Subcutaneous adipose tissue (tissue), 4 donors: Measurements from ENCODE around the gene ELOVL6. TPM values are rescaled to one million over a fixed set of nuclear protein-coding genes. Genes with fewer than 3 reads are reported as not detected.

Experiments used
- CTCF ChIP-seq: fragments of 450-650 bp; IDR thresholded peaks from one replicate; pipeline ENCODE4 v1.5.1; 2016; ENCODE audit warnings: low read depth, mild to moderate bottlenecking, control low read depth, antibody characterized with exemption, moderate library complexity
- total RNA-seq, 4 donors: library from RNA; depleted of rRNA; stranded (reverse); fragments of >200 nt; gene quantifications; one replicate each; pipeline ENCODE4 v1.1.0, GENCODE V29; 2016

Gene ELOVL6
- total RNA-seq: 10 to 100 TPM in 1 of 4 donors, 1 to 10 TPM in 3; 1.8 to 10.7 (median 2.7) TPM

DNA sequence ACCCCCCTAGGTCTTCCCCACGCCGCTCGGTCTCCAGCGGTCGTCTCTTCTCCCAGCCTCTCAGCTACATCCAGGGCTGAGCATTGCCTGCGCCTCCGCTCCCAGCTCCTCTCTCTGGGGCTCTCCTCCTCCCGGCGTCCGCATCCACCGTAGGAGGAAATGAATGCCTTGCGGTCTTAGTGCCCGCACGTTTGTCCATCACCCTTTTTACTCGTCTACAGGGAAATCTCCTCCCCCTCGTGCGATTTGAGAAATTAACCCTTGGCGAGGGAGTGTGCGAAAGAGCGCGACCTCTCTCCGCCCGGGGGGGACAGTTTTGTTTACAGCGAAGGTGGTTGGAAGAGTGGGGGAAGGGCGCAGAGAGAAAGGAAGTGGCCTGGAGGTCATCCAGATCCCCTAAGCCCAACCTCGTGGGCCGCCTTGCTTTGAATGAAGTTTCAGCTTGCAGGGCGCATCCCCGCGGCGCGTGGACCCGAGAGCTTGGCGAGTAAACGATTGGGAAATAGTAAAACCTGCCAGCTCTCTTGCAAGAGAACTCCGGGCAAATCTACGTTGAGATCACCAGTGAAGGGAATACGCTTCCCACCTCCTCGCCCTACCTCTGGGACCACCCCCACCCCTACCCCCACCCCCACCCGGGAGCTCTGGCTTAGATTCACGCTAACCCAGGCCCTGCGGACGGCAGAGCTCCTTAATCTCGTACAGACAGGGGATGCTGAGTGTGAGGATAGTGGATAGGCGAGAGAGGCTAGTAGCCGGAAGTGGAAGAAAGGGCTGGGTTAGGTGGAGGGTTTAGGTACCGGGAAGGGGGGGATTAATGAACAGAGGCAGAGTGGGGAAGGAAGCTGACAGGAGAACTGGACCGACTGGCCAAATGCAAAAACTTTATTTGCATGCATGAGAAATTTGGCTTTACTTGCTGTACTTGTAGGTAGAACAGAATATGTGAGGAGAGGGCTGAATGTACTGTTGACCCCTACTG is at the start of gene ELOVL6:
Gene ELOVL6 (minus strand): TSS at position 181 of the 982 bp plus-strand sequence. CDS start 280 bp downstream, outside the sequence.
- TF ChIP-seq CTCF: no peak

DNA sequence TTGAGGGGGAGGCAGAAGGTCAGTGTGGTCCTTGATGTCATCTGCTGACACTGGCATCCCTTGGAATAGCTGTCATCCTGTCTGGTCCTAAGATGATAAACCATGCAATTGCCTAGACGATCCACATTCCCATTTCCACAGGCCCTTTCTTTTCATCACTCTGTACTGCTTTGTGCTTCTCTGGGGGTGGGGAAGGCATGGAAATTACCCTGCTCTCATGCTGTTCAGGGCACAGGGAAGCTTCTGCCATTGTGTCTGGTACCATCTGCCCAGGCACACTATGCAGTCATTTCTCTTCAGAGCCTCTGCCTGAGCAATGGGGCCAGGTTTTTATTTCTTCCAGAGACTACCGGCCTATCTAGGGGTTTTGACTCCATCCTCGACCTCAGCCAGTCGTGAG is 49.7 kb upstream of the ELOVL6 start:
- no peak for TF ChIP-seq CTCF

- no peak for TF ChIP-seq CTCF
Observed at GRCh38 chr4:110247591-110247990, 49.2 kb upstream of the ELOVL6 start.

GRCh38 chr4:110245577-110245976 is 47.2 kb upstream of the ELOVL6 start:
- no peak for TF ChIP-seq CTCF

DNA sequence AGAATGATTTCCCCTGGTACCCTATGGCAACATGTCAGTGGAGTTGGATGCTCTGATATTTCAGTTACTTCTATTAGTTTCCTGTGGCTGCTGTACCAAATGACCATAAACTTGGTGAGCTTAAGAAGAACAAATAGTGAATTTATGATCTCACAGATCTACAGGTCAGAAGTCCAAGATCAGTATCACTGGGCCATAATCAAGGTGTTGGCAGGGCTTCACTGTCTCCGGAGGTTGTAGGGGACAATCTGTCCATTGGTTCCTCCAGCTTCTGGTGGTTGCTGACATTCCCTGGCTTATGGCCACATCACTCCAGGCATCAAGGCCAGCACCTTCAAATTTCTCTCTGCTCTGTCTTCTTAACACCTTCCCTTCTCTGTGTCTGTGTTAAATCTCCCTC is 37.9 kb upstream of the ELOVL6 start:
- TF ChIP-seq CTCF: no peak

DNA sequence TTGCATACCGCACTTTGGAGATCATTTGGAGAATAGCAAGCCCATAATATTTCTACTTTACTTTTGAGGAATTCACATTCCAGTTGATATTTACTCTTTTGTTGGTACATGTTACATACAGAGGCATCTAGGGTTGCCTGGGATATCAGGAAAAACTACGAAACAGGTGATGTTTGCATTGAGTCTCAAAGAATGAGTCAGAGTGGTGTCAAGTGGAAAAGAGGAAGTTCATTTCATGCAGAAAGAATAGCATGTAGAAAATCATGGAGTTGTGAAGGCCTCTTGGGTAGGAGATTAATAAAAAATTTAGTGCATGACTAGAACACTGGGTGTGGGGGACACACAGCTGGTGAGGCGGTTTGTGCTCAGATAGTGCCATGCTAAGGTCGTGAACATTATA is 33.5 kb upstream of the ELOVL6 start:
- TF ChIP-seq CTCF: no peak

- no peak for TF ChIP-seq CTCF
Observed at GRCh38 chr4:110229266-110229665, 30.9 kb upstream of the ELOVL6 start.
